Esophagus squamous epithelium (tissue), 5 donors: ENCODE results near the gene MEIKIN. TPM values are rescaled to one million over a fixed set of nuclear protein-coding genes. Genes with fewer than 3 reads are reported as not detected.
"Not testable (repeated sequence)": the region's sequence is repeated elsewhere in the genome, so short reads cannot be mapped to it uniquely, and the experiment has no call there.

Experiments used
- DNase-seq: peaks from one replicate; lab custom pipeline; 2025; lab: John Stamatoyannopoulos, UW
- H3K27ac ChIP-seq, 4 donors: fragments of 200-600 bp; sonication (generic); one replicate each; pipeline ENCODE4 v1.5.1; 2016 to 2019; ENCODE audit warnings: mild to moderate bottlenecking in 1 of 4
- H3K27me3 ChIP-seq, 4 donors: fragments of 200-600 bp; sonication (generic); 1 replicate in 3 of 4; 2 replicates in 1 of 4; pipeline versions ENCODE4 v1.5.1 to v1.6.0; 2017 to 2021; ENCODE audit warnings: antibody characterized with exemption in 1 of 4
- H3K36me3 ChIP-seq, 3 donors: fragments of 200-600 bp; sonication (generic); one replicate each; pipeline ENCODE4 v1.5.1; 2016 to 2019
- H3K4me1 ChIP-seq, 3 donors: fragments of 200-600 bp; sonication (generic); one replicate each; pipeline ENCODE4 v1.5.1; 2017 to 2019
- H3K4me3 ChIP-seq, 4 donors: fragments of 200-600 bp; sonication (generic); 1 replicate in 3 of 4; 2 replicates in 1 of 4; pipeline ENCODE4 v1.5.1; 2016 to 2019; ENCODE audit warnings: mild to moderate bottlenecking in 2 of 4, moderate library complexity in 1 of 4
- H3K9me3 ChIP-seq, 3 donors: fragments of 200-600 bp; sonication (generic); one replicate each; pipeline ENCODE4 v1.5.1; 2016 to 2019
- POLR2A ChIP-seq, 4 donors: fragments of 450-650 bp; IDR thresholded peaks; one replicate each; pipeline ENCODE4 v1.6.1; 2017; ENCODE audit warnings: antibody characterized with exemption in 4 of 4, mild to moderate bottlenecking in 4 of 4, moderate library complexity in 3 of 4
- WGBS, 2 donors: methylation state at CpG; one replicate each; pipeline ENCODE4 v1.1.5; 2018; 5-methylcytosine and 5-hydroxymethylcytosine counted together
- intact Hi-C: fragments of 100-400 bp; cut with DNase I; formaldehyde crosslinking; loops from one replicate; pipeline ENCODE4 v1.15.0; 2022
- total RNA-seq, 4 donors: library from RNA; depleted of rRNA; stranded (reverse); fragments of >200 nt; gene quantifications; one replicate each; pipeline ENCODE4 v1.1.0, GENCODE V29; 2016
- TF ChIP-seq, protein P1 (sequence below), 6 experiments: fragments of 450-650 bp in 4 of 6; fragments of 200-600 bp in 2 of 6; sonication (generic) in 2 of 6; IDR thresholded peaks; one replicate each; pipeline ENCODE4 v1.5.1; 2016 to 2019; ENCODE audit warnings: antibody characterized with exemption in 6 of 6, mild to moderate bottlenecking in 4 of 6, moderate library complexity in 4 of 6
- donor health status: DM: yes; HTN: yes; CAD: no.

MEIKIN gene
- total RNA-seq, 4 donors from 2014 or later = not detected

DNA sequence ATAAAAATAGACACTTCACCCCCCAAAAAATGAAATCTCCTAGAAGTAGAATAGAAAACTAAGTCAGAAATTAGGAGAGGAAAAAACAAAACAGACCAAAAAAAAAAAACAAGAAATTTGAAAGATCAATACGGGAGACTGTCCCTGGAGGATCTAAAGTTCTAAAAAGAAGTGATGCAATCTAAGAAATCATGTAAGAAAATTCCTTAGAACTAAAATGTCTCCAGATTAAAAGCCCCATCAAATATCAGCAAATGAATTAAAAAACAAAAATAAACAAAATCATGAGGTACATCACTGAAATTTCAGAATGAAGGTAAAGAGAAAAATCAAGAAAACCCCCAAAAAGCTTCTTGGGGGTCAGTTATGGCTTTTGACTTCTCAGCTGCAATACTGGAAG lies 162.1 kb downstream of the MEIKIN start:
- Histone ChIP-seq H3K27ac (no peak overlapping the region), H3K9me3 (no peaks in the 10 kb centered on the region), H3K4me1 (peaks cover 0 to 36% (median 0%) of the 10 kb centered on the region in 3 donors), H3K4me3 (no peak overlapping the region), H3K27me3 (no peaks in the 10 kb centered on the region), H3K36me3 (peaks cover 0 to 8% (median 0%) of the 10 kb centered on the region in 3 donors)
- WGBS, 2 donors = 38 to 74% methylated on average over 1 of the region's 1 CpG
- DNase-seq = no peak
- TF ChIP-seq POLR2A (IDR thresholded peaks at IDR 0.05) = no peak
- TF ChIP-seq, protein P1, sequence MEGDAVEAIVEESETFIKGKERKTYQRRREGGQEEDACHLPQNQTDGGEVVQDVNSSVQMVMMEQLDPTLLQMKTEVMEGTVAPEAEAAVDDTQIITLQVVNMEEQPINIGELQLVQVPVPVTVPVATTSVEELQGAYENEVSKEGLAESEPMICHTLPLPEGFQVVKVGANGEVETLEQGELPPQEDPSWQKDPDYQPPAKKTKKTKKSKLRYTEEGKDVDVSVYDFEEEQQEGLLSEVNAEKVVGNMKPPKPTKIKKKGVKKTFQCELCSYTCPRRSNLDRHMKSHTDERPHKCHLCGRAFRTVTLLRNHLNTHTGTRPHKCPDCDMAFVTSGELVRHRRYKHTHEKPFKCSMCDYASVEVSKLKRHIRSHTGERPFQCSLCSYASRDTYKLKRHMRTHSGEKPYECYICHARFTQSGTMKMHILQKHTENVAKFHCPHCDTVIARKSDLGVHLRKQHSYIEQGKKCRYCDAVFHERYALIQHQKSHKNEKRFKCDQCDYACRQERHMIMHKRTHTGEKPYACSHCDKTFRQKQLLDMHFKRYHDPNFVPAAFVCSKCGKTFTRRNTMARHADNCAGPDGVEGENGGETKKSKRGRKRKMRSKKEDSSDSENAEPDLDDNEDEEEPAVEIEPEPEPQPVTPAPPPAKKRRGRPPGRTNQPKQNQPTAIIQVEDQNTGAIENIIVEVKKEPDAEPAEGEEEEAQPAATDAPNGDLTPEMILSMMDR (IDR thresholded peaks at IDR 0.05) = no peak
- intact Hi-C loops = no loop called here

DNA sequence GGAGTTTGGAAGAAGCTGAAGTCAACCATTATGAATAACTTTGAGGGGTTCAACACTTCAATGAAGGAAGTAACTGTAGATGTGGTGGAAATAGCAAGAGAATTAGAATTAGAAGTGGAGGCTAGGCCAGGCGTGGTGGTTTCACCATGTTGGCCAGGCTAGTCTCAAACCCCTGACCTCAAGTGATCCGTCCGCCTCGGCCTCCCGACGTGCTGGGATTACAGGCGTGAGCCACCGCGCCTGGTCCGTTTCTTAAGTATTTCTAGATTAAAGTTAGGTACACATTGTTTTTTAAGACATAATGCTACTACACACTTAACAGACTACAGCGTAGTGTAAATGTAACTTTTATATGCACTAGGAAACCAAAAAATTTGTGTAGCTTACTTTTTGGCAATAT lies 162.7 kb downstream of the MEIKIN start:
- H3K4me3 ChIP-seq = no peak overlapping the region
- intact Hi-C loops = no loop called here
- H3K9me3 ChIP-seq = no peaks in the 10 kb centered on the region
- 92 to 98% methylated on average over 10 to 11 of the region's 11 CpGs for WGBS, 2 donors
- peaks cover 0 to 30% (median 0%) of the 10 kb centered on the region in 3 donors for H3K4me1 ChIP-seq
- peaks cover 0 to 8% (median 0%) of the 10 kb centered on the region in 3 donors for H3K36me3 ChIP-seq
- DNase-seq = no peak
- no peaks in the 10 kb centered on the region for H3K27me3 ChIP-seq
- H3K27ac ChIP-seq = no peak overlapping the region
- no peak for TF ChIP-seq POLR2A (IDR thresholded peaks at IDR 0.05)

DNA sequence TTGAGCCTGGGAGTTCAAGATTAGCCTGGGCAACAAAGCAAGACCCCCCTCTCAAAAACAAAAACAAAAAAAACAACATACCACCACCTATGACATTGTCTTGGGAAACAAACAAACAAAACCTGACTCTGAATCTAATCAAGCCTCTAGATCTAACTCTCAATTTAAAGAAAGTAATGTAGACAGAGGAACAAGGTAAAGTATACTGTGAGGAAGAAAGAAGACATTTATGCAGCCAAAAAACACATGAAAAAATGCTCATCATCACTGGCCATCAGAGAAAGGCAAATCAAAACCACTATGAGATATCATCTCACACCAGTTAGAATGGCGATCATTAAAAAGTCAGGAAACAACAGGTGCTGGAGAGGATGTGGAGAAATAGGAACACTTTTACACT lies 167.3 kb downstream of the MEIKIN start:
- peaks cover 0 to 41% (median 0%) of the 10 kb centered on the region in 3 donors for H3K4me1 ChIP-seq
- DNase-seq, H3K27me3 ChIP-seq, H3K4me3 ChIP-seq, H3K9me3 ChIP-seq, H3K36me3 ChIP-seq, intact Hi-C loops, H3K27ac ChIP-seq: not testable (repeated sequence)
- WGBS, 2 donors = 89% methylated on average over 1 of the region's 1 CpG; no CpG with 5 or more reads in 1 of the 2 donors

DNA sequence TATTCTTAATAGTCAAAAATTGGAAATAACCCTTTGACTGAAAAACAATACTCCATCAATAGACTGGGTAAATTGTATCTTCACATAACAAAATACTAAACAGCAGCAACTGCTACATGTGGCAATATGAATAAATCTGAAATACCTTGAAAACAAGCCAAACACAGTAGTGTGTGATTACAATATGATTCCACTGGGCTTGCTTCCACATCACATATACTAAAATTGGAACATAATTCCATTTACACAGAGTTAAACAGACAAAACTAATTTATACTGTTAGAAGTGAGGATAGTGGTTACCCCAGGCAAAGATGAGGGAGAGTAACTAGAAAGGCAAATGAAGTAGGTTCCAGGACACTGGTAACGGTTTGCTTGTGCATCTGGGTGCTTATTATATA lies 169.0 kb downstream of the MEIKIN start:
- no peaks in the 10 kb centered on the region for H3K9me3 ChIP-seq
- no peaks in the 10 kb centered on the region for H3K27me3 ChIP-seq
- H3K27ac ChIP-seq = no peak overlapping the region
- no peak for DNase-seq
- intact Hi-C loops = no loop called here
- TF ChIP-seq, protein P1 (IDR thresholded peaks at IDR 0.05) = no peak
- TF ChIP-seq POLR2A (IDR thresholded peaks at IDR 0.05) = no peak
- H3K36me3 ChIP-seq = no peaks in the 10 kb centered on the region
- H3K4me3 ChIP-seq = no peak overlapping the region
- 80 to 85% methylated on average over 1 of the region's 1 CpG for WGBS, 2 donors
- peaks cover 0 to 39% (median 8%) of the 10 kb centered on the region in 3 donors for H3K4me1 ChIP-seq

DNA sequence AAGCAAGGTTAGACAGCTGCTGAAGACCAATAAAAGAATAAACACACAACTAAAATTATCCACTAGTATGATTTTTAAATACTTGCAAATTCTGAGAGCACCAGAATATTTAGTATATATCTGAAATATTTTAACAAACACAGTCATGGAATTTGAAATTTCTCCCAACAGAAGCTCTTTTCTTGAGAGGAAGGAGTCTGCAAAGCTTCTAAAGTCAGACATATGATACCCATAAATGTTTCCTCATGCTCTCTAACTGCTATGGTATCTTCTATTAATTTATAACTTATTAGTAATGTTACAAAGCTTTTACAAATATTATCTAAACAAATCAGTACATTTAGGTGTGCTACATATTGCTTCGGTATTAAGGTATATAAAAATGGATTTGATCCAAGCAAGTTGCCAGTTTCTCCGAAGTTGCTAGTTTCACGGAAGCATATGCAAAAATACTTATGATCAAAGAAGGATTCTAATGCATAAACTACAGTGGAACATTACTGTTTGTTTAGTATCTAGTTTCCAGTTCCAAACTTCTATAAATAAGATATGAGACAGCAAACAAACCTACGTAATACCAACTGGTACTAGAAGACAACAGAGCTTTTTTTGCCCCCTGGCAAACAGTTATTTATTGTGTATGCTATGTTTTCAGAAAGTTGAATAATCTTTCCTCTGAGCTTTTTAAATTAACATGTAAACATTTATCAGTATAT lies 170.7 kb downstream of the MEIKIN start:
- 83 to 84% methylated on average over 4 of the region's 4 CpGs for WGBS, 2 donors
- H3K27ac ChIP-seq = no peak overlapping the region
- TF ChIP-seq, protein P1 (IDR thresholded peaks at IDR 0.05) = no peak
- TF ChIP-seq POLR2A (IDR thresholded peaks at IDR 0.05) = no peak
- intact Hi-C loops = no loop called here
- H3K9me3 ChIP-seq = no peaks in the 10 kb centered on the region
- no peak overlapping the region for H3K4me3 ChIP-seq
- H3K36me3 ChIP-seq = no peaks in the 10 kb centered on the region
- DNase-seq = no peak
- no peaks in the 10 kb centered on the region for H3K27me3 ChIP-seq
- peaks cover 0 to 34% (median 8%) of the 10 kb centered on the region in 3 donors for H3K4me1 ChIP-seq

DNA sequence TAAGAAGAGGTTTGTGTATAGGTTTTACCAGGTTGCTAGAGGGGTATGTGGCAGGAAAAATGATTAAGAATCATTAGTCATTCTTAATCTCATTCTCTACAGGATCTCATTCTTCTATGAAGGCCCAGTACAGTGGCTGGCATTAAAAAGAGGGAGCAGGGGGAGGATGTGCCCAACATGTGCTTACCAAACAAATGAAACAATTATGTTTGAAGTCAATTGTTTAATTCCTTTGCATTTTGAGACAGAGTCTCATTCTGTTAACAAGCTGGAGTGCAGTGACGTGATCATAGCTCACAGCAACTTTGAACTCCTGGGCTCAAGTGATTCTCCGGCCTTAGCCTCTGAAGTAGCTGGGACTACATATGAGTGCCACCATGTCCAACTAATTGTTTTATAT lies 171.7 kb downstream of the MEIKIN start:
- no peaks in the 10 kb centered on the region for H3K27me3 ChIP-seq
- intact Hi-C loops = no loop called here
- TF ChIP-seq, protein P1 (IDR thresholded peaks at IDR 0.05) = no peak
- TF ChIP-seq POLR2A (IDR thresholded peaks at IDR 0.05) = no peak
- DNase-seq = no peak
- no peaks in the 10 kb centered on the region for H3K36me3 ChIP-seq
- H3K4me1 ChIP-seq = peaks cover 0 to 38% (median 8%) of the 10 kb centered on the region in 3 donors
- H3K9me3 ChIP-seq = no peaks in the 10 kb centered on the region
- WGBS, 2 donors = 78 to 91% methylated on average over 2 of the region's 2 CpGs
- H3K4me3 ChIP-seq = no peak overlapping the region
- H3K27ac ChIP-seq = no peak overlapping the region
